Stomach (tissue), 4 donors: ENCODE results near the gene EFNB1.

ENCODE experiments used
- POLR2A ChIP-seq, 4 donors: fragments of 450-650 bp; IDR thresholded peaks; one replicate each; pipeline ENCODE4 v1.6.1; 2016; ENCODE audit warnings: antibody characterized with exemption in 4 of 4, control low read depth in 2 of 4, mild to moderate bottlenecking in 1 of 4, moderate library complexity in 1 of 4
- TF ChIP-seq, protein P1 (sequence below), 7 experiments: fragments of 450-650 bp in 4 of 7; fragments of 200-600 bp in 3 of 7; sonication (generic) in 3 of 7; IDR thresholded peaks; one replicate each; pipeline ENCODE4 v1.5.1; 2016 to 2019; ENCODE audit warnings: antibody characterized with exemption in 7 of 7, control low read depth in 2 of 7, mild to moderate bottlenecking in 1 of 7

DNA sequence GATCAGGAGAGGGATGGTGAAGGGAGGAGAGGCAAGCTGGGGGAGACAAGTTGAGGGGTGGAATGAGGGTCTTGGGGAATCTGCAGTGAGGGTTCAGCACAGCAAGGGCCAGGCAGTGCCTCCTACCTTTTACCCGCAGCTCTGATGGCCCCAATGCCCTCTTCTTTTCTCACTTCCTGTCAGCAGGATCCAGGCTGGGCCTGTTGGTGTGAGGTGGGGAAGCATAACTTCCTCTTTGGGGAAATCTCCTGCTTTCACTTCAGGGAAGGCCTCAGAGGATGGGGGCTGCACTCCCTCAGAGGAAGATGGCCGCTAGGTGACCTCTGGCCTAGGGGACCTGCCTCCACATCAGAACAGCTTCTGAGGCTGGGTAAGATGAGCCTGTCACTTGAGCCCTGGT is 36.5 kb downstream of the EFNB1 start:
- no peak for TF ChIP-seq POLR2A (IDR thresholded peaks at IDR 0.05)
- TF ChIP-seq, protein P1, sequence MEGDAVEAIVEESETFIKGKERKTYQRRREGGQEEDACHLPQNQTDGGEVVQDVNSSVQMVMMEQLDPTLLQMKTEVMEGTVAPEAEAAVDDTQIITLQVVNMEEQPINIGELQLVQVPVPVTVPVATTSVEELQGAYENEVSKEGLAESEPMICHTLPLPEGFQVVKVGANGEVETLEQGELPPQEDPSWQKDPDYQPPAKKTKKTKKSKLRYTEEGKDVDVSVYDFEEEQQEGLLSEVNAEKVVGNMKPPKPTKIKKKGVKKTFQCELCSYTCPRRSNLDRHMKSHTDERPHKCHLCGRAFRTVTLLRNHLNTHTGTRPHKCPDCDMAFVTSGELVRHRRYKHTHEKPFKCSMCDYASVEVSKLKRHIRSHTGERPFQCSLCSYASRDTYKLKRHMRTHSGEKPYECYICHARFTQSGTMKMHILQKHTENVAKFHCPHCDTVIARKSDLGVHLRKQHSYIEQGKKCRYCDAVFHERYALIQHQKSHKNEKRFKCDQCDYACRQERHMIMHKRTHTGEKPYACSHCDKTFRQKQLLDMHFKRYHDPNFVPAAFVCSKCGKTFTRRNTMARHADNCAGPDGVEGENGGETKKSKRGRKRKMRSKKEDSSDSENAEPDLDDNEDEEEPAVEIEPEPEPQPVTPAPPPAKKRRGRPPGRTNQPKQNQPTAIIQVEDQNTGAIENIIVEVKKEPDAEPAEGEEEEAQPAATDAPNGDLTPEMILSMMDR (IDR thresholded peaks at IDR 0.05), result no peak
